GM12891 (cell line): ENCODE results near the gene ESRRG.

ENCODE experiments used
- DNase-seq: peaks from one replicate; pipeline ENCODE4 v3.0.0; 2011; ENCODE audit warnings: low spot score; ENCODE audit not compliant: insufficient read length
- FAIRE-seq: peaks from 2 replicates; lab custom pipeline; 2011; peaks lifted over from hg19 to GRCh38; lab: Jason Lieb, UNC
- PAX5 ChIP-seq: IDR thresholded peaks from 2 replicates; pipeline ENCODE4 v1.6.1; 2011; ENCODE audit warnings: low read length, moderate library complexity, mild to moderate bottlenecking; ENCODE audit not compliant: insufficient read depth, severe bottlenecking
- POLR2A ChIP-seq: IDR thresholded peaks from 2 replicates; pipeline ENCODE4 v1.6.1; 2011; ENCODE audit warnings: low read depth, low read length, control low read depth
- POLR2AphosphoS5 ChIP-seq: IDR thresholded peaks from 2 replicates; pipeline ENCODE4 v1.6.1; 2011; ENCODE audit warnings: low read depth, low read length, control low read depth
- POU2F2 ChIP-seq: IDR thresholded peaks from 2 replicates; pipeline ENCODE4 v1.6.1; 2011; ENCODE audit warnings: low read depth, mild to moderate bottlenecking, control low read depth, low read length, moderate library complexity
- SPI1 ChIP-seq: IDR thresholded peaks from 2 replicates; pipeline ENCODE4 v1.6.1; 2011; ENCODE audit warnings: low read depth, low read length, control low read depth
- TAF1 ChIP-seq: IDR thresholded peaks from 2 replicates; pipeline ENCODE4 v1.6.1; 2011; ENCODE audit warnings: low read depth, low read length, control low read depth

ESRRG gene

GRCh38 chr1:216742625-216743024, 19.4 kb upstream of the ESRRG start:
- no peak for DNase-seq
- no peak for FAIRE-seq
- TF ChIP-seq POU2F2 (no peak), TAF1 (no peak), SPI1 (no peak), POLR2A (no peak), POLR2AphosphoS5 (no peak), PAX5 (no peak)

DNA sequence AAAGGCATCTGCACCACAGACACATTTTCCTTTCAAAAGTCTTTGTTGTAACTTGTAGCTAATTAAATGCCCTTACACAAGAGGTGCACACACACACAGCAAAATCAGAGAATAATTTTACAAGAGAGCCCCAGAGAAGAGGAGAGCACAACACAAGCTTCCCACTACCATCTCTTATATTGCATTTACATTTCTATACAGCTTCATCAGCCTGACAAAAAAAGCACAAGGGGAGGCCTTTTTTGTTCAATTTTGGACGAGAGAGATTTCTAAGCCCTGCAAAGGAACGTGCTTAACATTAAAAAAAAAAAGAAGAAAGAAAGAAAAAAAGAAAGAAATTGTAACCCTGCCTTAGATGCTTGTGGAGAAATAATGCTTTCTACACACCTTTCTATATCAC, 17.1 kb upstream of the ESRRG start:
- no peak for FAIRE-seq
- TF ChIP-seq TAF1 (no peak), POLR2A (no peak), SPI1 (no peak), POU2F2 (no peak), POLR2AphosphoS5 (no peak)
- DNase-seq, result no peak

GRCh38 chr1:216739793-216740192, 16.6 kb upstream of the ESRRG start:
- FAIRE-seq, result no peak
- TF ChIP-seq SPI1 (no peak), TAF1 (no peak), PAX5 (no peak), POLR2A (no peak), POLR2AphosphoS5 (no peak), POU2F2 (no peak)
- DNase-seq, result no peak

GRCh38 chr1:216732121-216732520, 8.9 kb upstream of the ESRRG start:
- DNase-seq (no peak), FAIRE-seq (no peak)
- TF ChIP-seq PAX5 (no peak), TAF1 (no peak), POLR2A (no peak), POLR2AphosphoS5 (no peak), SPI1 (no peak), POU2F2 (no peak)

DNA sequence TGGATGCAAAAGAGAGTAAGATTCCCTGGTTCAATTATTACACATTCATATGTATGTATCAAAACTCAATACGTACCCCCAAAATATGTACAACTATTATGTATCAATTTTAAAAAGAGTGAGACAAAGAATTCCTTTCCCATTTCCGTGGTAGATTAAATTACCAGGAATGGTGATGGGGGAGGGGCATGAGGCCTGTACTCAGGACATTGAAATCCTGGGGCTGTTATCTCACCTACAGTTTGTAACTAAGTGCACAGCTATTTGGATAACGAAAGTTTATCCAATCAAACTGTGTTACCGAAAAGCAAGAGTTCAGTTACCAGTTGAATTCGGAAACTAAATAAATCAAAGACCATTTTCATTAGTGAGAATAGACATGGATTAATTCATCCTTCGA, 8.3 kb upstream of the ESRRG start:
- no peak for TF ChIP-seq PAX5
- TF ChIP-seq POLR2A, result no peak
- TF ChIP-seq TAF1, result no peak
- TF ChIP-seq POLR2AphosphoS5, result no peak
- TF ChIP-seq SPI1, result no peak
- TF ChIP-seq POU2F2, result no peak
- FAIRE-seq (no peak), DNase-seq (no peak)

DNA sequence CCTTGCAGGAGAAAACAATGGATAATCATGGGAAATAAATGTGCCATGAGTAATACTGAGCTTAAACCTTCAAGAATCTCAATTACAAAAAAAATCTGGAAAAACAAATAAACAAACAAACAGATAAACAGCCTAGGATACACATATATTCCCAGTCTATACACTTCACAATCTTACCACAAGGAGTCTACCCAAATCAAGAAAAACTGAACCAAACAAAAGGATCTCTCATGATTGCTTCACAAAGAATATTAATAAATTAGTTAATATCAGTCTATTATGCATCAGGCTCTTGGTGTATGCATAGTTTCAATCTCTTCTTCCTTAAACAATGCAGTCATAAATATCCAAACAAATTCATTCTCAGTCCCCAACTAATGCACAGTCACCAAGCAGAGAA, 3.2 kb upstream of the ESRRG start:
- FAIRE-seq, result no peak
- TF ChIP-seq POLR2AphosphoS5 (no peak), PAX5 (no peak), POLR2A (no peak), SPI1 (no peak), TAF1 (no peak), POU2F2 (no peak)
- no peak for DNase-seq

- DNase-seq (no peak), FAIRE-seq (no peak)
- TF ChIP-seq SPI1, result no peak
- TF ChIP-seq TAF1, result no peak
- TF ChIP-seq POLR2AphosphoS5, result no peak
- no peak for TF ChIP-seq POLR2A
- TF ChIP-seq POU2F2, result no peak
- no peak for TF ChIP-seq PAX5
Measured at GRCh38 chr1:216722821-216723220, 408 bp downstream of the ESRRG start.

DNA sequence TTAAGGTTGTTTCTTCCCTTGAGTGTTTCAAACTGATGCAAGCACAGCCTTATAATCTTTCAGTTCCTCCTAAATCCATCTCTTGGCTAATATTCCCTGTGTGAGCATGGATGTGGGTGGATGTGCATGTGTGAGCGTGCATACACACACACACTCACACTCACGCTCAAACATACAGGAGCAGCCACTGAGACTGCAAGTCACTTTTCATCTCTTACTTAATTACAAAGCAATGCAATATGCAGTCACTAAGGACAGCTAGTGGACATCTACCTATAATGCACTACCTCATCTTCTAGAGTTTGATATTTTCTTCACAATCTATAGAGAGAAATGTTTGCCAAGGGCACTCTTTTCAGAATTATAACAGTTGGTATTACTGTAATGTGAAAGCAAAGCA, 1.4 kb downstream of the ESRRG start:
- TF ChIP-seq POLR2A, result no peak
- no peak for TF ChIP-seq TAF1
- no peak for TF ChIP-seq SPI1
- TF ChIP-seq PAX5, result no peak
- TF ChIP-seq POLR2AphosphoS5, result no peak
- TF ChIP-seq POU2F2, result no peak
- DNase-seq, result no peak
- no peak for FAIRE-seq

DNA sequence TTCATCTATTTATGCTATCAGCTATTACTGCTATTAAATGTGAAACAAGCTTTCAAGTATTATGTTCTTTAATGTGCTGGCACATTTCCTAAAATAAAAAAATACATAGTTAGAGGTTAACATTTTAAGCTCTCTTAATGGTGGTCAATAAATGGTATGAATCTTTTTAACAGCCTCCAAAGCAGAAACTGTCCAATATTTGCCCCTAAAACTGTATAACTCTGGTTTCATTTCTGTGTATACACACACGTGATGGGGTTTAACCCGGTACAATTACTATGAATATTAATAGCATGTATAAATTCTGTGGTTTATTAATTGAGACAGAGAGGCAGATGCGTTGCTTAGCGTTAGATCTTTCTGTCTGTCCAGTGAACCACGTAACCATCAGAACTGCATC, 2.2 kb downstream of the ESRRG start:
- TF ChIP-seq POLR2AphosphoS5 (no peak), SPI1 (no peak), PAX5 (no peak)
- FAIRE-seq, result no peak
- DNase-seq, result no peak

GRCh38 chr1:216711712-216712111, 11.5 kb downstream of the ESRRG start:
- FAIRE-seq (no peak), DNase-seq (no peak)
- TF ChIP-seq TAF1 (no peak), PAX5 (no peak), POLR2A (no peak), POLR2AphosphoS5 (no peak), POU2F2 (no peak), SPI1 (no peak)

GRCh38 chr1:216710598-216711333, 12.5 kb downstream of the ESRRG start:
- TF ChIP-seq PAX5 (no peak), SPI1 (no peak), POLR2A (no peak), POLR2AphosphoS5 (no peak), TAF1 (no peak), POU2F2 (no peak)
- DNase-seq (no peak), FAIRE-seq (no peak)
